PC-3 (cell line): ENCODE measurements around the gene EFHC2.

ENCODE experiments used
- CTCF ChIP-seq: fragments of 300-600 bp; sonication (generic); conservative IDR thresholded peaks from 2 replicates; pipeline ENCODE4 v1.5.1; 2017; ENCODE audit warnings: antibody characterized with exemption, low read depth, mild to moderate bottlenecking, low read length
- EZH2 ChIP-seq: fragments of 300-600 bp; sonication (generic); IDR thresholded peaks from one replicate; pipeline ENCODE4 v1.6.1; 2017; ENCODE audit warnings: antibody characterized with exemption, mild to moderate bottlenecking, low read length; ENCODE audit not compliant: unreplicated experiment

- TF ChIP-seq CTCF (no peak), EZH2 (no peak)
Observed at GRCh38 chrX:44344687-44345086, 1.2 kb upstream of the EFHC2 start.
